Liver (tissue), 3 donors: ENCODE results near the gene CETN1.

Experiments
- ATF3 ChIP-seq: IDR thresholded peaks from 2 replicates; pipeline ENCODE4 v1.6.1; 2016; ENCODE audit warnings: antibody characterized with exemption
- CTCF ChIP-seq: fragments of 150-350 bp; IDR thresholded peaks from 2 replicates; pipeline ENCODE4 v1.5.1; 2017; ENCODE audit warnings: improper control_type of control experiment, low read depth, low read length; ENCODE audit not compliant: missing input control
- EGR1 ChIP-seq, 2 donors: IDR thresholded peaks; 2 replicates each; pipeline ENCODE4 v1.6.1; 2016 to 2018; ENCODE audit warnings: antibody characterized with exemption in 2 of 2, low read depth in 2 of 2
- HNF4G ChIP-seq: IDR thresholded peaks from 2 replicates; pipeline ENCODE4 v1.6.1; 2016; ENCODE audit warnings: antibody characterized with exemption
- JUND ChIP-seq, 2 donors: IDR thresholded peaks; 2 replicates each; pipeline ENCODE4 v1.6.1; 2016; ENCODE audit warnings: antibody characterized with exemption in 2 of 2
- MAX ChIP-seq: IDR thresholded peaks from 2 replicates; pipeline ENCODE4 v1.6.1; 2016; ENCODE audit warnings: antibody characterized with exemption
- NR2F2 ChIP-seq: IDR thresholded peaks from 2 replicates; pipeline ENCODE4 v1.6.1; 2016; ENCODE audit warnings: antibody characterized with exemption
- RAD21 ChIP-seq, 2 donors: IDR thresholded peaks; 2 replicates each; pipeline ENCODE4 v1.6.1; 2016; ENCODE audit warnings: antibody characterized with exemption in 2 of 2, mild to moderate bottlenecking in 2 of 2
- RXRA ChIP-seq, 2 donors: IDR thresholded peaks; 2 replicates each; pipeline ENCODE4 v1.6.1; 2017 to 2018; ENCODE audit warnings: antibody characterized with exemption in 2 of 2, mild to moderate bottlenecking in 1 of 2
- TAF1 ChIP-seq: conservative IDR thresholded peaks from 2 replicates; pipeline ENCODE4 v1.6.1; 2016; ENCODE audit warnings: antibody characterized with exemption, mild to moderate bottlenecking
- YY1 ChIP-seq: IDR thresholded peaks from 2 replicates; pipeline ENCODE4 v1.6.1; 2016; ENCODE audit warnings: antibody characterized with exemption, mild to moderate bottlenecking
- TF ChIP-seq, protein P1 (sequence below): IDR thresholded peaks from 2 replicates; pipeline ENCODE4 v1.6.1; 2016; ENCODE audit warnings: antibody characterized with exemption, mild to moderate bottlenecking
- donor health status: healthy.
- donor health status: healthy.

GRCh38 chr18:612156-612555, 32.0 kb downstream of the CETN1 start:
- no peak for TF ChIP-seq CTCF
- no peak for TF ChIP-seq EGR1 (IDR thresholded peaks at IDR 0.05; ENCODE audit: low read depth in 2 of 2)
- no peak for TF ChIP-seq ATF3
- TF ChIP-seq, protein P1, sequence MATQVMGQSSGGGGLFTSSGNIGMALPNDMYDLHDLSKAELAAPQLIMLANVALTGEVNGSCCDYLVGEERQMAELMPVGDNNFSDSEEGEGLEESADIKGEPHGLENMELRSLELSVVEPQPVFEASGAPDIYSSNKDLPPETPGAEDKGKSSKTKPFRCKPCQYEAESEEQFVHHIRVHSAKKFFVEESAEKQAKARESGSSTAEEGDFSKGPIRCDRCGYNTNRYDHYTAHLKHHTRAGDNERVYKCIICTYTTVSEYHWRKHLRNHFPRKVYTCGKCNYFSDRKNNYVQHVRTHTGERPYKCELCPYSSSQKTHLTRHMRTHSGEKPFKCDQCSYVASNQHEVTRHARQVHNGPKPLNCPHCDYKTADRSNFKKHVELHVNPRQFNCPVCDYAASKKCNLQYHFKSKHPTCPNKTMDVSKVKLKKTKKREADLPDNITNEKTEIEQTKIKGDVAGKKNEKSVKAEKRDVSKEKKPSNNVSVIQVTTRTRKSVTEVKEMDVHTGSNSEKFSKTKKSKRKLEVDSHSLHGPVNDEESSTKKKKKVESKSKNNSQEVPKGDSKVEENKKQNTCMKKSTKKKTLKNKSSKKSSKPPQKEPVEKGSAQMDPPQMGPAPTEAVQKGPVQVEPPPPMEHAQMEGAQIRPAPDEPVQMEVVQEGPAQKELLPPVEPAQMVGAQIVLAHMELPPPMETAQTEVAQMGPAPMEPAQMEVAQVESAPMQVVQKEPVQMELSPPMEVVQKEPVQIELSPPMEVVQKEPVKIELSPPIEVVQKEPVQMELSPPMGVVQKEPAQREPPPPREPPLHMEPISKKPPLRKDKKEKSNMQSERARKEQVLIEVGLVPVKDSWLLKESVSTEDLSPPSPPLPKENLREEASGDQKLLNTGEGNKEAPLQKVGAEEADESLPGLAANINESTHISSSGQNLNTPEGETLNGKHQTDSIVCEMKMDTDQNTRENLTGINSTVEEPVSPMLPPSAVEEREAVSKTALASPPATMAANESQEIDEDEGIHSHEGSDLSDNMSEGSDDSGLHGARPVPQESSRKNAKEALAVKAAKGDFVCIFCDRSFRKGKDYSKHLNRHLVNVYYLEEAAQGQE = no peak
- TF ChIP-seq YY1 = no peak
- no peak for TF ChIP-seq TAF1
- no peak for TF ChIP-seq MAX
- TF ChIP-seq NR2F2 = no peak
- TF ChIP-seq JUND (IDR thresholded peaks at IDR 0.05) = no peak
- no peak for TF ChIP-seq HNF4G
- TF ChIP-seq RXRA (IDR thresholded peaks at IDR 0.05) = no peak
- no peak for TF ChIP-seq RAD21 (IDR thresholded peaks at IDR 0.05)
